GM13977 (cell line): ENCODE results near the gene STK35.

ENCODE experiments used
- DNase-seq: peaks from one replicate; pipeline ENCODE4 v3.0.0; 2012; ENCODE audit warnings: low spot score
- in situ Hi-C: fragments of 300-500 bp; cut with MboI; formaldehyde crosslinking; loops from one replicate; pipeline ENCODE4 v1.12.0; 2022; ENCODE audit warnings: low sequenced_read_pairs, low pct_unique_long_range_greater_than_20kb, mixed read lengths, inconsistent platforms; ENCODE audit not compliant: unreplicated experiment
- TF ChIP-seq, protein P1 (sequence below): IDR thresholded peaks from 2 replicates; pipeline ENCODE4 v1.5.1; 2012; ENCODE audit warnings: mild to moderate bottlenecking, control low read depth; ENCODE audit not compliant: insufficient read depth; ENCODE audit errors: extremely low read depth, missing control alignments

STK35 gene

DNA sequence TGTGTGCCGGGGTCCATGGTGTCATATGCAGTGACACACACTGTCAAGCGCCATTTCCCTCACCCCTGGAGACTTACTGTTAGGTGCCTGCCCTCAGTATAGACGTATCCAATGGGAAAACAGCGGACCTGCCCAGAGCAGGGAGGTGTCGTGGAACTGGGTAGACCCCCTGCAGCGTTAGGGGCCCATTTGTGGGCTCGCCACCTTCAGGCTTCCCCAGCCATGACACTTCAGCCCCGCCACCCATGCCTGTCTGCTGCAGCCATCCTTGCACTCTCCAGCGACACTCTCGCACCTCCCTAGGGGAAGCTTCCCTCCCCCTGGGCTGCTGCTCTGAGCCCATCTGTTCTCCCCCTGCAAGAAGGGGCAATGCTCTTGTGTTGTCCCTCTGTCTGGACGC lies 43.2 kb downstream of the STK35 start:
- DNase-seq, result no peak
- TF ChIP-seq, protein P1, sequence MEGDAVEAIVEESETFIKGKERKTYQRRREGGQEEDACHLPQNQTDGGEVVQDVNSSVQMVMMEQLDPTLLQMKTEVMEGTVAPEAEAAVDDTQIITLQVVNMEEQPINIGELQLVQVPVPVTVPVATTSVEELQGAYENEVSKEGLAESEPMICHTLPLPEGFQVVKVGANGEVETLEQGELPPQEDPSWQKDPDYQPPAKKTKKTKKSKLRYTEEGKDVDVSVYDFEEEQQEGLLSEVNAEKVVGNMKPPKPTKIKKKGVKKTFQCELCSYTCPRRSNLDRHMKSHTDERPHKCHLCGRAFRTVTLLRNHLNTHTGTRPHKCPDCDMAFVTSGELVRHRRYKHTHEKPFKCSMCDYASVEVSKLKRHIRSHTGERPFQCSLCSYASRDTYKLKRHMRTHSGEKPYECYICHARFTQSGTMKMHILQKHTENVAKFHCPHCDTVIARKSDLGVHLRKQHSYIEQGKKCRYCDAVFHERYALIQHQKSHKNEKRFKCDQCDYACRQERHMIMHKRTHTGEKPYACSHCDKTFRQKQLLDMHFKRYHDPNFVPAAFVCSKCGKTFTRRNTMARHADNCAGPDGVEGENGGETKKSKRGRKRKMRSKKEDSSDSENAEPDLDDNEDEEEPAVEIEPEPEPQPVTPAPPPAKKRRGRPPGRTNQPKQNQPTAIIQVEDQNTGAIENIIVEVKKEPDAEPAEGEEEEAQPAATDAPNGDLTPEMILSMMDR, result no peak
- in situ Hi-C loops, result no loop called here

DNA sequence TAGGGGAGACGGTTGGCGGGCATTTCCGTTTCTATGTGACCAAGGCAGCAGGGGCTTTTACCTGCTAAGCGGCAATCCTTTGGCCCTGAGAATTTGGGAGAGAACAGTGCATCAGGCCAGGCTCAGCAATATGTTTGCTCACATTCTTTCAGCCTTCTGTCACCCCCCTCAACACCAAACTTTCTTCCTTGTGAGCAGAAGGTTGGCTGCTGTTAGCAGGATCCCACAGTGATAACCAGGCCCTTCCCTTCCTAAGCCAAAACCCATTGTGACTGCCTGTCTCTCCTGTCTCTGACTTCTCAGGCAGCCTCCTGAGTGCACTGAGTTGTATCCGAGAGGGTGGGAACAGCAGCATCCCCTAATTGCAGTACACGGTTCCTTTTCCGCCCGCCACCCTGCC lies 43.7 kb downstream of the STK35 start:
- DNase-seq, result no peak
- in situ Hi-C loops, result no loop called here
- TF ChIP-seq, protein P1, result no peak

DNA sequence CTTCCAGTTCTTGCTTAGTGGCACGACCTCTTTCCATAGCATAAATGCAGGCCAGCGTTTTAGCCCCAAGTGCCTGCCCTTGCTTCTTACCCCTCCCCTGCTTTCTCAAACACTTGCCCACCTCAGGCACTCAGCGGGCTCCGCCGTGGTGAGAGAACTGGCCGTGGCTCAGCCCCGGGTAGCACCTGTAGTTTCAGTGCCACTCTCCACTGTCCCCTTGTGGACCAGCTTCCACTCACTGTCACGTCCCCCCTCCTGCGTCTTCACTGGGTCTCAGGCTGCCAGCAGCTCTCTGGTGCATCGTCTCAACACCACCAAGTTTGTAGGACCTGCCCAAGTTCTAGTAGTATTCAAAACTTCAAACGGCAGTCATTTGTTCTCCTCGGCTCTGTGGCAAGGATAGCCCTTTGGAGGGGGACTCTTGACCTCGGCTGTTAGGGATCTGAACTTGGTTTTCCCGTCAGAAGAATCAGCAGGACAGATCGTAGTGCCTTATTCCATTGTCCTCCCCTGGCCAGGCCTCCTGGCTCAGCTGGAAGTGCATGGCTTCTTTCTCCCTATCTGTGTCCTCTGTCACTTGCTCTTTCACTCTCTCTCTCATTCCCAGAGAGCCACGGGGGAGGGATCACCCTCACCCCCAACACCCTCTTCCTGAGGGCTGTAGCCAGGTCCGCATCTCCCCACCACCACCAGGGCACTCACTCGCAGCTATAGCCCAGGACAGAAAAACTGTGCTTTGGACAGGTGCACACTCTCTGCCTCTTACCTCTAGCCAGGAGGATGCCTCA lies 44.6 kb downstream of the STK35 start:
- no peak for DNase-seq
- TF ChIP-seq, protein P1, result no peak
- in situ Hi-C loops, result no loop called here

DNA sequence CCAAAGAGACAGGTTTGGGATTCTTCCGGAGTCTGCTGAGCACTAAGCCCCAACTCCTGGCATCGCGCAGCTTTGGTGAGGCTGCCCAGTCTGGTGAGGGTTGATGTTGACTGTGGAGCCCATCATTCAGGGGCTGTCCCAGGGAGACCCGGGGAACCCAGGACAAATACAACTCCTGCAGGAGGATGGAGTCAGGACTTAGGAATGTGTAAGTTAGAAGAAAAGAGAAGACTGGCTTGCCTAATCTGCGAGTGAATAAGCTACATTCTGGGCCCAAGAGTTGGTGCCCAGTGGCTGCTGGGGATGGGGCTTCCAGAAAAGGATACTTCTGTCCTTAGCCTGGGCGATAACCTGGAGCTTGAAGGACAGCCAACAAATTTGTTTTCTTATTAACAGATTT lies 47.9 kb downstream of the STK35 start:
- in situ Hi-C loops, result no loop called here
- TF ChIP-seq, protein P1, result no peak
- no peak for DNase-seq

DNA sequence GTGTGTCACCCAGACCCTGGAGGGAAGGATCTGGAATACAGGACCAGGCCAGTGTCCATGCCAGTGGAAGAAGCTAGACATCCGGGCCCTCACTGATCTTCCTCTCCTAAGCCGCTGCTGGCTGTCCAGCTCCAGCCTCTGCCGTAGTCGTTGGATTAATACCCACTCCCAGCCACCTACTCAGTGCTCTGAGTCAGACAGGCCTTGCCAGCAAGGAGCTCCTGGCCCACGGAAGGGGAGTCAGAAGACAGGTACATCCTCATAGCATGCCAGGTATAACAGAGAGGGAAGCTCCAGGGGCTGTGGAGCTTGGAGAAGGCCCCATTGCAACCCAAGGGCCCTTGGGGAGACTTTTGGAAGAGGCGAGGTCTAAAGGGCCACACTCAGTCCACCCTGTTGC lies 49.0 kb downstream of the STK35 start:
- DNase-seq, result no peak
- TF ChIP-seq, protein P1, result no peak
- in situ Hi-C loops, result loop anchor here (25.0 kb wide), 1 partner anchor 363 kb away; no protein-coding TSS in a partner anchor

DNA sequence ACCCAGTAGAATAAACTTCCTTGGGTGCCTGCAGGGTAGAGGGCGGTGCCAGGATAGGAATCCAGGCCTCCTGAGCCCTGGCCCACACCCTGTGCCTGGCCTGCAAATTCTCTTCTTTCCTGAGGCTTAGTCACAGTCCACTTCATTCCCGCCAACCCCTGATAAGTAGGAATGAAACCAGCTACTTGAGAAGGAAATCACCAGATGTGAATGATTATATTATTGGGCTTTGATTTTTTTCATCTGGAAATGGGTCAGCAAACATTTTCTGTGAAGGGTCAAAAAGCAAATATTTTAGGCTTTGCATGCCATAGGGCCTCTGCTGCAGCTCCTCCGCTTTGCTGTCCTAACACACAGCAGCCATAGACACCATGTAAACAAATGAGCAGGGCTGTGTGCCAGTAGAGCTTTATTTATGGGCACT lies 50.2 kb downstream of the STK35 start:
- TF ChIP-seq, protein P1, result no peak
- in situ Hi-C loops, result loop anchor here (25.0 kb wide), 1 partner anchor 365 kb away; no protein-coding TSS in a partner anchor

More for the DNA sequence above, 50.2 kb downstream of the STK35 start:
- DNase-seq, result no peak
